Stimulated activated CD4-positive, alpha-beta T cell treated with anti-CD3 and anti-CD28 coated beads, Interleukin-12 subunit alpha, Interleukin-12 subunit beta, amount 100 ng/mL, for 48 hours (primary cell): ENCODE data around the gene ATP2B2.

ENCODE experiments used
- DNase-seq, 3 donors: peaks; one replicate each; pipeline ENCODE4 v3.0.0-alpha.2; 2020; ENCODE audit warnings: low read depth in 2 of 3, low spot score in 1 of 3

Gene ATP2B2

DNA sequence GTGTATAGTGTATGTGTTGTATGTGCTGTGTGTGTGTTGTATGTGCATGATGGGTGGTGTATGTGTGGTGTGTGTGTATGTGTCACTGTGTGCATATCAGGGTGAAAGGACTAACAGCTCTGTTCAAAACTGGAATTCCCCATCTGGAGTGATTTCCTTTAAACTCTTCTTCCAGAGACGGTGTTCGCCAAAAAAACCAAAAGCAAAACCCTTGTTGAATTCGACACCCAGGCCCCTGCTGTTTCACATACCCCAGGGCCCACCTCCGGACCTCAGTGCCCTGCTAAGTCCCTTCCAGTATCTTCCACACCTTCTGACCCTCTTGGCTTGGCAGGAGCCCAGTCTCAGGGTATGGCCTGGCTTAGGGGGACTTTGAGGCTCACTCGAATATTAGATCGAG is 139.6 kb downstream of the ATP2B2 start:
- DNase-seq, result no peak

DNA sequence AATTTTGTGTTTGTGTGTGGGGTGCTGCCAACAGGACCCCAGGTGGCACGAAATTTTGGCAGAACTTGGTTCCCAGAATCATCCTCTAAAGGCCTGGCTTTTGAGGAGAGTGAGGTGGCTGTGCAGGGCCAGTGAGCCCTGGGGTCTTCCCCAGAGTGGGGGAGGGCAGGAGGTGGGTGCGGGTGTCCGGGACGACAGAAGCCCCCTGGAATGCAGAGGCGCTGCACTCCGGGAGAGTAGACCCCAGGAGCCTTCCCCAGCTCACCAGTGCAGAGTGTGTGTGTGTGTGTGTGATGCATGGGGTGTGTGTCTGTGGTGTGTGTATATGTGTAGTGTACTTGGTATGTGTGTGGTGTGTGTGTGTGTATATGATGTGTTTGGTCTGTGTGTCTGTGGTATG is 140.1 kb downstream of the ATP2B2 start:
- no peak for DNase-seq

DNA sequence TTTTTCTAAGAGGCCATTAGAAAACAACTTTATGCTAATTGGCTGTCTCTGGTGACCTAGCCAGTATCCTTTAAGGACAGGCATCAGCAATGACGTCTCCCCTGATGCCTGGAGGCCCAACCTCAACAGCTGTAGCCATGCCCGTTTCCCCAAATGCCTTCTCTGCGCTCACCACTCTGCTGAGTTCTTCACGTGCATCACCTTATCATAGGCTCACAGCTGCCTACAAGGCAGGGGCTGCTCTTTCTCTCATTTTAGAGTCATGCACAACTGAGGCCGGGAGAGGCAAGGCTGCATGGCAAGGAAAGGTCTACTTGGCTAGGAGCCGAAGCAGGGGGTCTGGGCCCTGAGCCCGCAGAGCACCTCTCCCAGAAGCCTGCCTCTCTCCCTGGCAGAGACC is 140.6 kb downstream of the ATP2B2 start:
- DNase-seq, result no peak

DNA sequence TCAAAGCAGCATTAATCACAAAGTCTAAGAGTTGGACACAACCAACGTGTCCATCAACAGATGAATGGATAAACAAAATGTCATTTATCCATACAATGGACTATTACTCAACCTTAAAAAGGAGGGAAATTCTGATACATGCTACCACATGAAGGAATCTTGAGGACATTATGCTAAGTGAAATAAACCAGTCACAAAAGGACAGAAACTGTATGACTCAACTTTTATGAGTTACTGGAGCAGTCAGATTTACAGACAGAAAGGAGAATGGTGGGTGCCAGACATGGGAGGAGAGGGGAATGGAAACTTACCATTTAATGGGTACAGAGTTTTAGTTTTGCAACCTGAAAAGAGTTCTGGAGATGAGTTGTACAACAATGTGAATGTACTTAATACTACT is 141.5 kb downstream of the ATP2B2 start:
- no peak for DNase-seq

DNA sequence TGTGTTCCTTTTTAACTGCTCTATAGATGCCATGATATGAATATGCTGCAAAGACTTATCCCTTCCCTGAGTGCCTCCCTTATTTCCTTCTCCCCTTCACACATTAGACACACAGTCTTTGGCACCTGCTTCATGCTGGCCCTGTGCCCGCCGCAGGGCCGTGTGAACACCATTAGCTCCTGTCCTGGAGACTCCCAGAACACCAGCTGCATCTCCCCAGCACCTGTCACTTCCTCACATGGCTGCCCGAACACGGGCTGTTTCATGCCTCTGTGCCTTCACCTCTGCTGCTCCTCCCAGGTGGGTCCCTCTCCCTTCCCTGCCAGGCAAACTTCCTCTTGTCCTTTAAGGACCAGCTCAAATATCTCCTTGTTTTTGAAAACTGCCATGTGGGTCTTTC is 144.0 kb downstream of the ATP2B2 start:
- DNase-seq, result no peak

DNA sequence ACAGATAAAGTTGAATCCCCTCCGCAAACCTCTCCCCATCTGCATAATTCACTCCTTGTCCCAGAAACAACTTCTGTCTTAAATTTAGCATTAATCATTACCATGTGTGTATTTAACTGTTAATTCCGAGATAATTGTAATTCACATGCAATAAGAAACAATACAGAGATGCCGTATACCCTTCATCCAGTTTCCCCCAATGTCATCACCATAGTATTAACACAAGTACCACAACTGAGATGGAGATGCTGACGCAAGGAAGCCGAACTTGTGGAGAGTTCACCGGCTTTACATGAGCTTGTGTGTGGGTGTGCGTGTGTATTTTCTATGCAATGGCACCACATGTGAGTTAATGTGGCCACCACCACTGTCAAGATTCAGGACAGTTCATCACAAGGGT is 144.9 kb downstream of the ATP2B2 start:
- DNase-seq, result no peak

DNA sequence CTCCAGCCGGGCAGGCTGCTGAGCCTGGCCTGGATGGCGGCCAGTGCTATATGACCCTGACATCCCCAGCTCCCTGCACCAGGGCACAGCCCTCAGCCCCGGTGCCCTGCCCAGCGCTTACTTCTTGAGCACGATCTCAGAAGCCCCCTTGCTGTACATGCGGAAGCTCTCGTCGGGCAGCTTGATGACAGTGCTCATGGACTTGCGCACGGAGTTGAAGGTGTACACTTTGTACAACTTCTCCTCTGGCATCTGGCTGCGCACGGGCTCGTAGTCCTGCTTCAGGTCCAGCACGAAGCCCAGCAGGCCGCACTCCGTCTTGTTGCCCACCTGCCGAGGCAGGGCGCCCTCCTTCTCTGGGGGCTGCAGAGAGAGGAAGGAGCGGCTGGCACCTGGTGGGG is 145.6 kb downstream of the ATP2B2 start:
- DNase-seq, result no peak

DNA sequence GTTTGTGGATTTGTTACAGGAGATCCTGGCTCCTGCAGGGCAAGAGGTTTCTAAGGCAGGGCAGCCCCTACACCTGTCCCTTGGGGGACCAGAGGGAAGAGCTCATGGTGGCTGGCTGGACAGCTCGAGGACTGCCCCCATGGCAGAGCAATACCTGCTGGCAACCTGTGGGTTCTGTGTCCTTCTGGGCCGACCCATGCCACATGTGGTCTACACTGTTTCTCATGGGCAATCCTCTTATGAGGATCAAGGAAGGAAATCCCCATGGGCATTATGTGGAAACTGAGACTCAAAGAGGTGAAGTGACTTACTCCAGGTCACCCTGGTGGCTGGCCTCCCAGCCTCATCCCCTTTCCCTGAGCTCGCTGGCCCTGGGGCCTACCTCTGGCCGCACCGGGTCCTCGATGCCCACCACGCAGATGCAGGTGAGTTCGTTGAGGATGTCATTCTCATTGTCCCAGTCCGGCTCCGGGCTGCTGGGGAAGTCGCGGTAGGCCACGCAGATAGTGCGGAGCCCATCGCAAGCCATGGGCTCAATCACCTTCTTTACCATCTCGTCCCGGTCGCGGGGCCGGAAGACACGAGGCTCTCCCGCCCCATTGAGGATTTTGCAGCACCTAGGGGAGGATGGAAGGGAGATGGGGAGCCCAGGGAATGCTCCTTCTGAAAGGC is 146.9 kb downstream of the ATP2B2 start:
- DNase-seq, result no peak

DNA sequence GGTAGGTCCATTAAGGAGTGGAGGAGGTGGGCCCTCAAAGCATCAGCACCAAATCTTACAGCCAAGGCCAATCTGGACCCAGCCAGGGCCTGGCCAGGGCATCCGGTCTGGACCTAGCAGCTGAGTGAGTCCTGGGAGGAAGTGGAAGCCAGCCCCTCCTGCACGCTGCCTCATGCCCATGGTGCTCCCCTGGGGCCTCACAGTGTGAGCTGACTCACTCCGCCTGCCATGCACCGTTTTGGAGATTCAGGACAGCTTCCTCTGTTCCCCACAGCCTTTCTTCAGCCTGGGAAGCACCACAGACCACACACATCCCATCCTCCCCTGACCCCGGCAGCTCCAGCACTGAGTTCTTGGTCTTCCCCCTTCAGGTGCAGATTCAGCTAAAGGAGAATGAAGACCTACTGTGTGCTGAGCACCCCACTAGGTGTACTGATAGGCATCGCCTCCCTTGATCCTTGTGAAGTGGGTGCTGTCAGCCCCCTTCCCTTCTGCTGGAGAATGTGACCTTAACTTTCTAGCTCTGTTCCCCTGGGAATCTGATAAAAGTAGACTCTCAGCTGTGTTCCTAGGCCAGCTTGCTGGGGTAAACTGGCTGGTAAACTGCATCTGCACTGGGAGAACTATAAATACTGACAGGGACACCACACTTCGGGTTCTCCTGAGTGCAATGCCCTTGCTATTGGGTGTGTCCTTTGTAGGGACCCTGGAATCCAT is 147.6 kb downstream of the ATP2B2 start:
- DNase-seq, result no peak

DNA sequence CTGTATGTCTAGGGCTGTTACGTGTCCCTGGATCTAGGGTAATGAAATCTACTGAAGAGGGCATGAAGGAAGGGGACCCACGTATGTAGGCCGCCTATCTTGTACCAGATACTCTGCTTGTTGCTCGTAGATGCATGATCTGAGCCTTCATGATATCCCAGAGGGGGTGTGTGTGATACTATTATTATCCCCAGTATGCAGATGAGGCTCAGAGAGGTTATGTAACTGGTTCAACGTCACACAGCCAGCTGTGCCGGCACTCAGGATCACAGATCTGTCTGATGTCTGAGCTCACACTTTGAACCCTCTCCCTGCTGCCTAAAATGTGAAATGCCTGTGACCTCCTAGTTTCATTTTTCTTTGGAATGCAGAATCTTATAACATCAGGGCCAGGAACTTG is 148.3 kb downstream of the ATP2B2 start:
- no peak for DNase-seq

DNA sequence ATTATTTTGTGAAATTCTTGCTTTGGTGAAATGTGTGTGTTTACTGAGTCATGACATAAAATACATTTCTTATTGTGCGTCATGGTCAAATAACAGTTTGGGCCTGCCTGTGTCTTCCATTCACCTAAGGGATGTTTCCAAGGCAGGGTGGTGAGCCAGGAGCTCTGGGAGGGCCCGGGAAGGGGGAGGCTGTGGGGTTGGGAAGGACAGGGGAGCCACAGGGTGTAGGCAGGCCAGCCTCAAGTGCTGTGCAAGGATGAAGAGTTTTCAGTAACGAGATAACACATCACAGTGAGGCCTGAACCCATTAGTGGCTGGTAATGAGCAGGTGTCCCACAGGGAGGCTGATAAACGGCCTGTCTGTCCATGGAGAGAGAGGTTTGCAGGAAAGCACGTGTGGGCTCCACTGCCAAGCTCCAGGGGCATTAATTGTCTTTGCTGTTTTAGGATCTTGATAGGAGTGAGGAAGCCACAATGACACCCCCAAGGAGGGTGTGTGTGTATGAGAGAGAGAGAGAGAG is 148.9 kb downstream of the ATP2B2 start:
- no peak for DNase-seq

DNA sequence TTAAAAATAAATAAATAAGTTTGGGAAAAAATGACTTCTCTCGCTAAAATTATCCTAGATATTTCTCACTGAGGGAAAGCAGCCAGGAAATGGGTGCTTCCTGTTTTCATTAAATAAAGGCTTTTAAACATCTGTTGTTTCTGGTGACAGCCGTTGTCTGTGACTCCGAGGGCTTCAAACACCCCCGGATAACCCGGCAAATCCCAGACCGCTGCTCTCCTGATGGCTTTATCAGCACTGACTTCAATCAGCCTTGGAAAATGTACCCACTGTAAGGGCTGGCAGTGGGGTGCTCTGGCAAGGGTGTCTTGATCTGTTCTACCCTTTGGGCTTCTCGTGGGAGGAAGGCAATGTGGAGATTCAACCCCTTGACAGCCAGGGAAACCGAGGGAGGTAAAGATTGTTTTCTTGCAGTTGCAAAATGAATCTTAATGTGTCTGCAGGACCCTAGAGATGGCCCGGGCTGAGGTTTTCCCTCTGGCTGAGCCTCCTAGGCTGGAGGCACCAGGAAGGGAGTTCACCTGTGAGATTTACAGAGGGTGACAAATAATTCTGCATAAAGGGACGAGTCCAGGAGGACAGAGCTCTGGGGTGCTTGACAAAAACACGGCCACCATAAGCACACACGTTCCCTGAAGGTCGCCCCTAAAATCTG is 150.9 kb downstream of the ATP2B2 start:
- no peak for DNase-seq

DNA sequence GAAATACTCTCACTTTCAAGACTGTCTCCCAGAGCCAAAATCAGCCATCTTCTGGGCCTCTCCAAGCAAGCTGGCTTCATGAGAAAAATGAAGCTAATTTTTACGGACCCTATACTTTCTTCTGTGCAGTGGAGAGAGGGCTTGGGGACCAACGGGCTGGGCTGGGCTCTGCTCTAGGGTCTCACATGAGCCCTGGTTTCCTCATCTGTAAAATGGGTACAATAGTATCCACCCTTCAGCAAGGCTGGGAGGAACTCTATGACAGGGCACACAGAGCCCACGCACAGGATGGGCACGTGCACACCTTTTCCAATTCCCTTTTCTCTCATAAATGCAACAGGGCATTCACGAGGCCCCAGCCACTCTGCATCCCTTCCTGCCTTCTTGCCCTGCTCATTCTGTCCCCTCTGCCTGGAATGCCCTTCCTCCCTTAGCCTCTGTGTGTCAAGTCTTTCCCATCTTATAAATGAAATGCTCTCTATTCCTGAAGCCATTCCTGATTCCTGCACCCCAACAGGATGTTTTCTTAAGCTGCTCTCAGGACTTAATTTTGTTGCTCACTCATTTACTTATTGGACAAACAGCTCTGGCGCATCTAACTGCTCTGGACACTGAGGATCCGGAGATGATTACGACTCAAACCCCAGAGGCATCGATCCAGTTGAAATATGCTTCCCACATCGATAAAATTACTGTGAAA is 151.6 kb downstream of the ATP2B2 start:
- DNase-seq, result no peak

DNA sequence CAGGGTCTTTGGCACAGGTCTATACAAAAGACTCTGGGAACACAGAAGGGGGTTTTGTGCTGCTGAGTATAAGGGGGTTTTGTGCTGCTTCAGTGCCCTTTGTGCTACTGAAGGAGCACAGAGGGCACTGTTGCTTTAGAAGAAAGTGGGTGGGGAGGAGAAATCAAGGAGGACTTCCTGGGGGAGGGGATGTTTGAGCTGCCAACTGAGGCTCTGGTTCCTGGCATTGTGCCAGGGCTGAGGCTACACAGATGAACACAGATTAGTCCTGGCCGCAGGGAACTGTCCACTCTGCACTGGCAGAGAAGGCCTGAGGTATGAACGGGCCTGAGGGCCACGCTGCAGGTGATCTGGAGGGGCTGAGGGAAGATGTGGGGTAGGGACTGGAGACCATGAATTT is 152.2 kb downstream of the ATP2B2 start:
- no peak for DNase-seq

DNA sequence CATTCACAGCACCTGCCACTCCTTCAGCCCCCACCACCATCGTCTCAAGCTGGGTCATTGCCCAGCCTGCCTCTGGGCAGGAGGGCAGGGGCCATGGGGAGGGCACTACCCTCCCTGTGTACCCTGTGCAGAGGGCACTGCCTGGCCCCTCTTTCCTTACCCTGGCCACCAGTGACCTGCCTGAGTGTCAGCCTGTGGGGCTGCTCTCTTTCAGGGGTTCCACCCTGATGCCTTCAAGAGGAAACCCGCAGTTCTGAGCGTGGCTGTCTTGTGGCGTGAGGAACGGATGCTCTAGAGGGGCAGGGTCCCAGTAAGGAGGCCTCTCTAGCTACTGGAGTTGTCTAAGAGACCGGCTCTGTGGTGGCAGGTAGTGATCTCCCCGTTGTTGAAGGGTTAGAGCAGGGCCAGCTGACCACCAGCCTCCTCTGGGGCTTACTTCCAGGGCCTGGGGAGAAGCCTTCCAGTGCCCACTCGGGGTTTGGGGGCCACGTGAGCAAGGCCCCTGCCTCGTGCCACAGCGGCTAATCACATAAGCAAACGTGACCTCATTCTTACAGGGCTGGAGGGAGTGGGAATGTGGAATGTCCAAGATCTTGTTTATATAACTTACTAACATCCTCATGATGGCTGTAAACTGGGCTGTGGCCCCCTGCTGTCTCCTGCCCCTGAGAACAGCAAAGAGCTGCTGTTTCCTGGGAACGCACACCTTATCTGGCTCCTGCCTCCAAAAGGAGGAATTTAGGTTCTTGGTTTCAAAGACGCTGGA is 153.1 kb downstream of the ATP2B2 start:
- DNase-seq, result no peak

DNA sequence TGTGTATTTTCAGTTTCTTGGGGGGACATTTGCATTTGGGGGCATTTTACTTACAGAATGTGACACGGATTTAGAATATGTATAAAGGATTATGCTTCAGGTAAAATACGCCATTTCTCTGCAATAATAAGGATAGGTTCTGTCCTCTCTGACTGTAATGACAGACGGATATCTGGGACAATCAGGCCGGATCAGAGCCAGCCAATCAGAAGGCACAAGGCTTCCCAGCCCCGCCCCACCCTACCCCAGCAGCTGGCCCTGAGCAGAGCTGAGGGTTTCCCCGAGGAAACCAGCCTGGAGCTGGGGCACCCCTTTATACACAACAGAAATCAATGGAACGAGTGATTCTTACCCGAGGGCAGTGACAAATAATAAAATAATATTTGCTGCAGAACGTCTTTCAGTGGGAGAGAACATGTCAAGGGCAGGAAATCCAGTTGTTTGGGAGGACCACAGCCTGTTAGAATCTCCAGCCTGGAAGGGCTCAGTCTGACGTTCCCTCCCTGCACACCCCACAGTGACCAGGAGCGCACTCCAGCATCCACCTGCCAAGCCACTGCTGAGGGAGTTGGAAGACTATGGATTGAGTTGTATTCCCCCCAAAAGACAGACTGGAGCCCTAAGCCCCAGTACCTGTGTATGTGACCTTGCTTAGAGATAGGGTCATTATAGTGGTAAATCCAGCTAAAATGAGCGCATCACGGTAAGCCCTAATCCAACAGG is 154.2 kb downstream of the ATP2B2 start:
- DNase-seq, result no peak

DNA sequence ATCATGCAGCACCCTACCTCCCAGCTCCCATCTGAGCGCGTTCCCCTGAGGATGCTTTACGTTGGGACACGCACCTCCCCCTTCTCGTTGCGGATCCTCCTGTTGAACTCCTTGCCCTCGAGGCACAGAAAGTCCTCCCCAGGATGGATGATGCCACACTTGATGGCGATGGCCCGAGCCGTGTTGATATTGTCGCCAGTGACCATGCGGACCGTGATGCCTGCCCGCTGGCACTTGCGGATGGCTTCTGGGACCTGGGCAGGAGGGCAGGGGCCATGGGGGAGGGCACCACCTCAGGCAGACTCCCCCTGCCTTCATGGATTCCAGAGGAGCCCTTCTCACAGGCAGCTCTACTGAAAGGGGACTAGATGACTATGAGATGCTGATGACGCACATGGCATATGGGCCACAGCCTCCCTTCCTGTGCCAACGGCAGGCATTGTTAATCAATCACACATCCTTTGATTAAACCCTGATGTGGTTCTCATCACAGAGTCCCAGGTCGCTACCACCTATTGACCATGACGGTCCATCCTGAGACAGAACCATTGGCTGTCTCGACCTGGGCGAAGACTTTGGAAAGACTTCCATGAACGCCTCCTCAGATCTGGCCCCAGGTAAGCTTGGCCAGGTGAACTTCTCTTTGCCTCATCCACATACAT is 154.9 kb downstream of the ATP2B2 start:
- DNase-seq, result no peak

DNA sequence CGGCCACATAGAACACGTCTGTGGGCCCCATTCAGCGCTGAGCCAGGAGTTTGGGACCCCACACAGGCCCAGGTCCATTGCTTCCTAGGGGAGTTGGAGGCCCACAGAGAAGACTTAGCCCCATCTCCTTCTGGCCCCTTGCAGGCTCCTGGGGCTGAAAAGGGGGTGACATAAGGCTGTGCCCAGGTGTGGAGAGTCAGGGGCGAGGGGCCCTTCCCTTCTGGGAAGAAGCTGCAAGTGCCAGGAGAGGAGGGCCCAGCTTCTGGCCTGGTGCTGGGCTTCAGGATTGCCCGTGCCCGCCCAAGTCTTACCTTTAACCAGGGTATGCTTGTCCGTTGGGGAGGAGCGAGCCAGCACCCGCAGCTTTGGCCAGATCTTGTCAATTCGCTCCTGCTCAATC is 155.6 kb downstream of the ATP2B2 start:
- no peak for DNase-seq

DNA sequence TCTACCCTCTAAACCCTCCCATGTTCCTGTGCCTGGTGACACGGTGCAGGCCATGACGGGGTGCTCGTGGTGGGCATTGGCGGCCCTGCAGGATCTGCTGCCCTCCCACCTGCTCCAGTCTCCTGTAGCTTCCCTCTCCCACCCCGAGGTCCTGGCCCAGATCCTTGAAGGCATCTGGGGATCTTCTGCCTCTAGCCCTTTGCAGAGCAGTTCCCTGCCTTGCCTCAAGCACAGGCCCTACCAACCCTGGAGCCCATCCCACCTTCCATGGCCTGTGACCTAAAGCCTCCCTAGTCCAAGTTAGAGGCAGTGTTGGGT is 157.0 kb downstream of the ATP2B2 start:
- no peak for DNase-seq
